ENCODE data around the gene SULF2.

SULF2 gene

DNA sequence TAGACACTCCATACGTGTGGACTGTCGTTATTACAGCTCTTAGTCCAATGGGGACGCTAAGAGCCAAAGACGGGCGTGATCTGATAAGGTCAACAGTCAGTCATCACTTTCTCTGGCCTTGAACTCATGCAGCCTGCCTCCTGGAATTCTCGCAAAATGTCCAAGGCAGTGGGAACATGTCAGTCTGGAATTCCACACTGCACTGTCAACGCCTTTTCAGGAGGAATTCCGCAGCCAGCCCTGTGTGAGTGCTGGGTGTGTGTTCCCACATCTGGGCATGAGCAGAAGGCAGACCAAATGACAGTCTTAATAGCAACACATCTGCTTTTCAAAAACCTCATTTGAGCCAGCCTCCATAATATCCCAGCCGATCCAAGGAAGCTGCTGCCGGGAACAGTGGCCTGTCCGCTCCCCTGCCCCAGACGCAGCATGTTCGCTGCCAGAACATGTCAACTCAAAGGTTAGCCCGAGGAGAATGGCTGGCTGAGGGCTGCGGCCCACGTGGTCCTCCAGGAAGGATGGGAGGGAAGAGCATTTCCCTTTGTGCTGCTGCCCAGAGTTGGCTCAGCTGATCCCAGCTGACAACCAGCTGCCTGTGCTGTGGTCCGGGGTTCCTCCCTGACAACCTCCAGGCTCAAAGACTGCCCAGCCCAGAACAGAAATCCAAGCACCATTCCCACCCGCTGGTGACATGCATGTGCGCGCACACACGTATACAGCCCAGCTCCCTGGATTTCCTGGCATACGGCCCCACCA is 103.1 kb downstream of the SULF2 start:
- no peak for DNase-seq

DNA sequence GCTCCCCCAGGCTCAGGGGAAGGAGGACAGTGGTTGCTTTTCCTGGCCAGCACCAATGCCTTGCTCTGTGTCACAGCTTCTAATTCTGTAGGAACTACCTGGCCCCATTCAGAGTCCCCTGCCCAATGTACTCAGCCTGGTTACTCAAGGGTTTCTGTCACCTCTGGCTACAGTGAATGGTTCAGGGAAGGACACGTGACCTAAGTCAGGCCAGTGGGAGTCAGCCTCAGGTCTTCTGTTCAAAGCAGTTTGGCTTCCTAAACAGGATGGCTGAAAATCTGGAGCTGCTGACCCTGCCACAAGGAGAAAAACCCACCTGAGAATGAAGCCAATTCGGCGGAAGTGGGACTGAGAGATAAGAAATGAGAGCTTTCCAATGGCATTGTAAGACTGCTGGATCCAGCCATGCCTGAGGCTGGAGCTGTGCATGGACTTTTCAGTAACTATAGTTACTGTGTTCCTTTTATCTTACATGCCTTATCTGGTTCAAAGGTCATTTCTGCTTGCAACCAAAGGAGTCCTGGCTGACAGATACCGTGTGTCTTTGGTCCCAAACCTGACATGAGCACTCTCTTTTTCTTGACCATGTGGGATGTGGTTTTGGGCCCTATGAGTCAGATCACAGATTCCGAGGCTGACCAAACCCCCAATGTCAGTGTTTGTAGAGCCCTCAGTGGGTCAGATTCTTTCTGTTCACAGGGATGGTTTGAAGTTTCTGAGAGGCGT is 104.3 kb downstream of the SULF2 start:
- no peak for DNase-seq

DNA sequence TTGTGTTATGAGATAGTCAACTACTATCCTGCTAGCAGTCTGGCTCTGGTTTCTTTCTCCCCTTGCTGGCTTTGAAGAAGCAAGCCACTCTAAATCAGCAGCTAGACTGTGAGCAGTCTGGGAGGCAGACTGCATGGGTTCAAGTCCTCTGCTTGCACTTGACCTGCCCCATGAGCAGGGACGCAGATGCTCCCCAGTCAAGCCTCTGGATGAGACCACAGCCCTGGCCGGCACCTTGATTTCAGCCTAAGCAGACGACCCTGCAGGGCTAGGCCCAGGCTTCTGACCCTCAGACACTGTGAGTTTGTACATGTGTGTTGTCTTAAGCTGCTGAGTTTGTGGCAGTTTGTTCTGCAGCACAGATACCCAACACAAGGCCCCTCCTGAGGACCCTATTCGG is 105.8 kb downstream of the SULF2 start:
- DNase-seq = no peak

DNA sequence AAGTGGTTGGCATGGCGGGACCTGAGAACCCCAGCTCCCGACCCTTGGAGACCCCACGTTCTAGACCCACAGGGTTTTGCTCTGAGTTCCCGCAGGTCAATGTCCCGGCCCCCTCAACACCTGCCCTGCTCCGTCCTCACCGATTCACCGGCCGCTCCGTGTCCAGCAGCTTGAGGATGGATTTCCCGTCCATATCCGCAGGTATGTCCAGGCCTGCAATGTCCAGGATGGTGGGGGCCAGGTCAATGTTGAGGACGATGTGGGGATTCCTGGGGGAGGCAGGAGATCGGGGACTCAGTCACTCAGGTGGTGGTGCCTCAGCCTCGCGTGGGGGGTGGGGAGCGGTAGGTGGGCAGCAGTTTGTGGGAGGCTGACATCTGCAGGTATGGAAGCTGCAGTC is 106.7 kb downstream of the SULF2 start:
- DNase-seq = no peak

DNA sequence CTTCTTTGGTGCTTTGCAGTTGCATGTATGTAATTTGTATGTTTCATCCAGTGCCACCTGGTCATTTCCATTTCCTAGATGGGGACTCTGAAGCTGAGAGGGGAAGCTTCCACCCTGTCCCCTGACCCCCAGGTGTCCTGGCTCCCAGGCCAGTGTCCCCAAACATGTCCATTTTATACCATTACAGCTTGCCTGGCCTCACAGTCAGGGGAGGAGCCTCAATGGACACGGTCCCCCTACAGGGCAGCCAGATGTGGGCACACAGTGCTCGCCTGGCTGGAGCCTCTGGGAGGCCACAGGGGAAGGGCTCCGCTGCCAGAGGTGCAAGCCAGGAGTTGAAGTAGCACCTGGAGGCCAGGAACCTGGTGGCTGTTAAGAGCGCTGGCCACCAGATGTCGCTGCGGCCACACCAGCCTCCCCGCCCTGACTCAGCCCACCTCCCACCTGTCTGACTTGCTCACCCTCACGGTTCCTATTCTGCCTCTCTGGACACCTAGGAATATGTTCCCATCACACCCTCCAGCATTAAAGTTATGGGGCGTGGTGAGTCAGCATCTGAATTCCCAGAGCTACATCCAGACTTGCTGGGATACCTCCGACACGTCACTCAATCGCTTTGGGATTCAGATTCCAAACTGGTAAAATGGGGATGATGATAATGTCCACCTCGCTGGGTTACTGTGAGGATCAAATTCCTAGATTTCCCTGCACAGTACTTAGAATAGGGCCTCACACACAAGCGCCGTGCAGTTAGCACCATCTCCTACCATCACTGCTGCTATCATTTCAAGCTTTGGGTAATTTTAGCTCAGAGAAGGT is 107.4 kb downstream of the SULF2 start:
- DNase-seq = peak; percentile 55

DNA sequence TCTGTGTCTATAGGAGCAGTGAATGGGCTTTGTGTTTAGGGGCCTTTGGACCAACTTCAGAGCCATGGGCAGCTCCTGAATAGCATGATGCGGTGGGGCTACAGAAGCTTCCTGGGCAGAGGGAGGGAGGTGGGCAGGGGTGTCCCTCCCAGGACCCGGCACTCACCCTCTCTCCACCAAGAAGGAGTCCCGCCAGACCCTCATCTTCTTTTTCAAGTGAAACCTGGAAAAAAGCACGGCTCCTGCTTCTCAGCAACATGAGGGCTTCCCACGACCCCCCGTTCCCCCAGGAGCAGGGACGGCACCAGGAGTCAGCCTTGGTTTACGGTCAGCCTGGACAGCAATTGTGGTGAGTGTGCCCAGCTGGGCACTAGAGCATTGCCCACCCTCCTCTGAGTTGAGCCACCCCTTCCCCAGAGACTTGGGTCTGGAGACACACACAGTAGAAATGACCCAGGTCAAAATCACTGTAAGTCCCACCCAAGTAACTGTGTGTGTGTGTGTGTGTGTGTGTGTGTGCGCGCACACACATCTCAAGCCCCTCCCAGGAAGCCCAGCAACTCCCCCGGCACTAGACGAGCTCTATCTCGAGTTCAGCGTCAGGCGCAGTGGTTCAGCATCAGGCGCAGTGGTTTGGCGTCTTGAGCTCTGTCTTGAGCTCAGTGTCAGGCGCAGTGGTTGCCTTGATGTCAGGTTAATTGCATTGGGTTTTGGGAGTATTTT is 108.2 kb downstream of the SULF2 start:
- DNase-seq = no peak

DNA sequence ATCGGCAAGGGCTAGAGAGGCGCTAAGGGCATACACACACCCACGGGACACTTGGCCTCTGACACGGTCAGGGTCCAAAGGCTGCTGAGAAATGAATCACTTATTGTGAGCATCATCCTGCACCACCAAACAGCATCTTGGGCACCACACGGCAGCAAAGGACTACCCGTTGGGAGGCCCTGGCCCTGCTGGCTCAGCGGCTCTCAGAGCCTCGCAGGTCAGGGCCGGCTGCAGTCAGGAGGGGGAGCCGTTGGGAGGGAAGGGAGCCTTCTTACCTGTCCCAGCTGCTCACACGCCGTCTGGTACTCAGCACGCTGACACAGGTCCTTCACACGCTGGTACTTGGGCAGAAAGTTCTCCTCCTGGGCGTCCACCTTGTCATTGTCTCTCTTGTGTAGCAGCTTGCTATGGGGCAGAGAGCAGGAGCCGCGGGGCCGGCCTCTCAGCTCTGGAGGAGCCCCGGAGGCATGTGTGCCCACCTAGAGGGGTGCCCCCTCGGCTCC is 109.0 kb downstream of the SULF2 start:
- no peak for DNase-seq

DNA sequence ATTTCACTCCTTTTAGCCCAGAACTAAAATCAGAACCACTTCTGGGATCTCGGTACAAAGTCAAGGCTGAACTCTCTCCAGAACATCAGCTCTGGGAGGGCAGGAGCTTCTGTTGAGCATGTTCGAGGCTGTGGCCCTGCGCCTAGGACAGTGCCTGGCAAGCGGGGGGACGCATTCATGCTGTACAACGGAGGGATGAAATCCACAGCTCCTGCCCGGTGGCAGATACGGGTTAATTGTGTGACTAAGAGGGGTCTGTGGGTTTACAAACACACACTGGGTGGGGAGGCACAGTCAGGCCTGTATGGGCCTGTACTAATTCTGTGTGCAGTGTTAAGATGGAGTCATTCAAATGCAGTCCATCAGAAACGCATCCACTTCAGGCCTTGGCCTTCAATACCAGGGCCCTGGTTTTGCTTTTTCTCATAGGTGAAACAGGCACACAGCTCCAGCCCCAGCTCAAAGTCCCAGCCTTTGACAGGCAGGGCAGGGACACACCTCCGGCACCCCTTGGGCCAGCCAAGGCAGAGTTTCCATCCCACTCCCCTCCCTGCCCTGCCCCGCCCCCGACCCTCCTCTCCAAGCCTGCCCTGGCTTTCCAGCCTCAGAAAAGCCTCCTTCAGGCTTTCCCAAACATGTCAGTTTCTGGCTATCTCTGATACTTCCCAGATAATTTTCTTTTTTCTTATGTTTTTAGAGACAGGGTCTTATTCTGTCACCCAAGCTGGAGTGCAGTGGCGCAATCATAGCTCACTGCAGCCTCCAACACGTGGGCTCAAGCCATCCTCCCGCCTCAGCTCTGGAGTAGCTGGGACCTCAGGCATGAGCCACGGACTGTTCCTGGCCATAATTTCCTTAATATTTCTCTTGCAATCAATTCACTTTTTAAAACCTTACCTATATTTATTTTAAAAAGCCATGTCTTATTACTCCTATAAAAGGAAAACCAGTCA is 109.8 kb downstream of the SULF2 start:
- no peak for DNase-seq

DNA sequence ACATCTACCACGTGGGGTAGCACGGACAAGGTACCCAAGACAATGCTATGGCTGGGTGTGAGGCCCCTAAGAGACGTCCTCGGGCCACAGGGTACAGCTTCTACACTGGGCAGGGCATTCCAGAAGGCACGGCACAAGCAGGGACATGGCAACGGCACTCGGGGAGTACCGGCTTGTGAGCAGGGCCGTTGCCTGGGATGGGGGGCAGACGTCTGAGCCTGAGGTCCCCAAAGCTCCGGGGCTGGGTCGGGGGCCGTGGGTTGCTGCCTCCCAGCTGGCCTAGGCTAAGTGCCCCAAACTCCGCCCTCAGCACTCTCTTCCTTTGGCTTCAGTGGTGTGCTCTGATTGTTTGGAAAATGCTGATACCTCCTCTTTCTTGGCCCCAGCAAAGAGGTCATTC is 110.6 kb downstream of the SULF2 start:
- DNase-seq = no peak

DNA sequence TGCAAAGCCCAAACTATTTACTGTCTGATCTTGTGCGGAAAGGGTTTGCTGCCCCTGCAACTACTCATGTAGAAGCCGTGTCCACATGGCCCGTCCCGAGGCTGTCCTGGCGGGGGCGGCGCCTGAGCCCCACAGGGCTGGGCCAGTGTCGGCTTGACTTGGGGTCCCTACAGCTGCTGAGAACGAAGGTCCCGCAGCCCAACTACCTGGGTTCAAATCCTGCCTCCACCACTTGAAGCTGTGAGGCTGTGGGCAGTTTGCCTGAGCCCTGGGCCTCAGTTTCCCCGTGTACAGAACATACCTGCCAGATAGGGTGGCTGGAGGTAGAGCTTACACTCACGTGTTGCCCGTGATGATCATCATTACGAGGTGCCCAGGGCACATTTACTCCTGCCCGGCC is 111.1 kb downstream of the SULF2 start:
- DNase-seq = no peak

DNA sequence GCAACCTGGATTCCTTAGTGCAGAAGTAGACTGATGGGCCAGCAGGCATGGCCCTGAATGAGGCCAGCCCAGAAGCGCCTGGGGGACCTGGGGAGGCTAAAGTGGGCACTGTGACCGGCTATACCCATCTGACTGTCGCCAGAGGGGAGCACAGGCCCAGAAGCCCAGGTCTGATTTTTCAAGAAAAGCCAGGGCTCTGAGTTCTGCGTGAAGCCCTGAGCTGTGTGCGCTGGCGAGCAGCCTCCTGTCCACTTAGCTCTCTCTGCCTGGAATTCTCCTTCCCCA is 111.7 kb downstream of the SULF2 start:
- no peak for DNase-seq

DNA sequence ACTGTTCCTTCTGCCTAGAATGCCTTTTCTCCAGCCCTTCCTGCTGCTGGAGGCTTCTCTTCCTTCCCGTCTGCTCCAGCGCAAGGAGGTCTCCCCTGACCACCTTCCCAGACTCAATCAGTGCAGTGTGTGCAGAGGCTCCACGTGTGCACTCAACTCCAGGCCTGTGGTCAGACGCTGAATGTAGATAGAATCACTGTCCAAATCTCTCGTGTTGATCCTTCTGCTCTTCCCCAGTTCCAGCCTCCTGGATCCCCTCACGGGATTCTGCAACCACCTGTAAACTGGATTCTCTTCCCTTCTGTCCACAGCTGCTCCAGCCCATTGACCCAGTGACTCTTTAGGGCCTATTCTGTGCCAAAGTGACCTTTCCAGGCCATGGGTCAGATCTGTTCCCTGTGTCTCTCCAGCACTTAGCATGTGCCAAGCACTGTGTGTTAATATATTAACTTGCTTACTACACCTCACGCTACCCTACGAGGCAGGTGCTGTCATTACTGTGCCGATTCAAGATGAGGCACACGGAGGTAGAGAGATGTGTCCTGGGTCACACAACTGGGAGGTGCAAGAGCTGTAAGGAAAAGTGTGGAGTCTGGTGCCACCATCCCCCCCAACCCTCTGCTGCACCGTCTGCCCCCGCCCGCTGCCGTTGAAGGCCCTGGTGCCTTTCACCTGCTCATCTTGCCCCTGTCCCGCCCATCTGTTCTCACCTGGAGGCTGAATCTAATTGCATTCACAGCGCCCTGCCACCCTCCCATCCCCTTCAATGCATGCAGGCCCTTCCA is 112.2 kb downstream of the SULF2 start:
- DNase-seq = no peak

DNA sequence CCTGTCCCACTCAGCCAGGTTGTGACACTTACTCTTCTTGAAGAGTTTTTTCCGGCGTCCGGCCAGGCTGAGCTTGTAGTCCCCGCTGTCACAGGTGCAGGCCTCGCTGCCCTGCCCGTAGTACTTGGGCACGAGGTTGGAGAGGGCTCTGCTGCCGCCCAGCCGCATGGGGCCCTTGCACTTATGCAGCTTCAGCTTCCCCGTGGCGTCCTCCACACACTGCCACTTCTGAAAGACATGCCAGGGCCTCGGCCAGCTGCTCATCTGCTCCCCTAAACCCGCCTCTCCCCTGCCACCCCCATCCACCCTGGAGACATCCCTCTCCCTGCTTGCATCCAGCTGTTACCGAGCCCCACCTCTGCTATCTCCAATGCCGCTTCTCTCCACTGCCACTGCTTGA is 113.1 kb downstream of the SULF2 start:
- DNase-seq = no peak

DNA sequence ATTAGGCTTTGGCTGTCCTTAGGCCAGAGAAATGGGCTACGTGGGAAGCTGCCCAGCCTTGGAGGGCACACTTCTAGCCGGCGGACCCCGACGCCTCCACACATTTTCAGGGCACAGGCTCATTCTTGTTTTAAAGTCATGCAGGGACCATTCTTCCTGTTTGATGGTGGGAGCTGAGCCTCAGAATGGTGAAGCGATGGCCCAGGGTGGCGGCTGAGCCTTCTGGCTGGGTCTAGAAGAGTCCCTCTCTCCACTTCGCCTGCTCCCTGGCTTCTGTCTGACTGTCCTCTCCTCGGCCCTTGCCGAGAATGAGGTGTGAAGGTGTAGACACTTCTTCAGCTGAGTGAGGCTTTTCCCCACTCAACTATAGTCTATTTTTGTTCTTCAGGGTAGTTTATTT is 114.4 kb downstream of the SULF2 start:
- DNase-seq = no peak

DNA sequence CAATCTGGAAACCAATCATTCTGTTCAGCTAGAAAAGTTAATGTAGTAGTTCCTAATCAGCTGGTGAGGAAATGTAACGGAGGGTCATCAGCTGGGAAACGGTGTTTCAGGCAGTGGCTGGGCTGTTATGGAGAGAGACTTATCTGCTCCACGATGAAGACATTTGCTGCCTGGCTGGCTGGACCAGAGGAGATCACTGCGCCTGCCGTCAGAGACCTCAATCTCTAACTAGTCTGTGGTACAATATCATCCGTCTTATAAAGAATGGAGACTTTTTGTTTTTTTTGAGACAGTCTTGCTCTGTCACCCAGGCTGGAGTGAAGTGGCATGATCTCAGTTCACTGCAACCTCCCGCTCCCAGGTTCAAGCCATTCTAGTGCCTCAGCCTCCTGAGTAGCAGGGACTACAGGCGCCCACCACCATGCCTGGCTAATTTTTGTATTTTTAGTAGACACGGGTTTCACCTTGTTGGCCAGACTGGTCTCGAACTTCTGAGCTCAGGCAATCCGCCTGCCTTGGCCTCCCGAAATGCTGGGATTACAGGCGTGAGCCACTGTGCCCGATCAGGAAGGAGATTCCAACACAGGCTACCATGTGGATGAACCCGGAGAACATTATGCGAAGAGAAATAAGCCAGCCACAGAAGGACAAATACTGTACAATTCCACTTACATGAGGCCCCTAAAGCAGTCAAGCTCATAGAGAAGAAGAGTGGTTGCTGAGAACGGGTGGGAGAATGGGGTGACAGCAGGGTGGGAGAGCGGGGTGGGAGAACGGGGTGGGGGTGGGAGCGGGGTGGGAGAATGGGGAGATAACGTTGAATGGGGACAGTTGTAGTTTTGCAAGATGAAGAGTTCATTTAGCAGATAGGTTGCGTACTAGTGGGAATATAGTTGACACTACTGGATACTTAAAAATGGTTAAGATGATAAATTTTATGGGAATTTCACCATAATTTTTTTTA is 115.1 kb downstream of the SULF2 start:
- DNase-seq = no peak

DNA sequence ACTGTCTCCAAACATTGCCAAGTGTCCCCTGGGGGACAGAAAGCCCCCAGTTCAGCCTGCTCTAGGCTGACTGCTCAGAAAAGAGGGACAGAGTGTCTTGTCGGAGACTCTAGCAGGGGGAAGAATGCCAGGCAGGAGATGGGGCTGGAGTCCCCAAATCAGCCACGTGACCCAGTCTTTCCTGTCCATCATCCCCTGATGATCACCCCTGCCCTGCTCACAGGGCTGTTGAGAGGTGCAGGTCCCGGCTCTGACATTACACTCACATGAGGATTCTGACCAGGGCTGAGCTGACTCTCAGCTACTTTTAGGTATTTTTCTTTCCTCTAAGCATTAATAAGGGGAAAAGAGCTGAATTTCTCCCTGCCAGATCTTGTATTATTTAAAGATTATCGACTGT is 115.8 kb downstream of the SULF2 start:
- no peak for DNase-seq

DNA sequence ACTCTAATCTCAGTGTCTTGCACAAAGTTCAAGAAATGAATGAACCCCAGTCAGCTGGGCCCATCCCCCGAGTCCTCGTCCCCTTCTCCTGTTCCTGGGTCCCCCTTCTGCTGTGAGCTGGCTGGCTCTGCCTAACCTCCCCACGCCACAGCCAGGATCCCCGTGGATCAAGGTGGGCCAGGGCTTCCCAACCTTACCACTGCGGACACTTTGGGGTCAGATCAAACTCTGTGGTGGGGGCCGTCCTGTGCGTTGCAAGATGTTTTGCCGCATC is 116.2 kb downstream of the SULF2 start:
- DNase-seq = no peak

DNA sequence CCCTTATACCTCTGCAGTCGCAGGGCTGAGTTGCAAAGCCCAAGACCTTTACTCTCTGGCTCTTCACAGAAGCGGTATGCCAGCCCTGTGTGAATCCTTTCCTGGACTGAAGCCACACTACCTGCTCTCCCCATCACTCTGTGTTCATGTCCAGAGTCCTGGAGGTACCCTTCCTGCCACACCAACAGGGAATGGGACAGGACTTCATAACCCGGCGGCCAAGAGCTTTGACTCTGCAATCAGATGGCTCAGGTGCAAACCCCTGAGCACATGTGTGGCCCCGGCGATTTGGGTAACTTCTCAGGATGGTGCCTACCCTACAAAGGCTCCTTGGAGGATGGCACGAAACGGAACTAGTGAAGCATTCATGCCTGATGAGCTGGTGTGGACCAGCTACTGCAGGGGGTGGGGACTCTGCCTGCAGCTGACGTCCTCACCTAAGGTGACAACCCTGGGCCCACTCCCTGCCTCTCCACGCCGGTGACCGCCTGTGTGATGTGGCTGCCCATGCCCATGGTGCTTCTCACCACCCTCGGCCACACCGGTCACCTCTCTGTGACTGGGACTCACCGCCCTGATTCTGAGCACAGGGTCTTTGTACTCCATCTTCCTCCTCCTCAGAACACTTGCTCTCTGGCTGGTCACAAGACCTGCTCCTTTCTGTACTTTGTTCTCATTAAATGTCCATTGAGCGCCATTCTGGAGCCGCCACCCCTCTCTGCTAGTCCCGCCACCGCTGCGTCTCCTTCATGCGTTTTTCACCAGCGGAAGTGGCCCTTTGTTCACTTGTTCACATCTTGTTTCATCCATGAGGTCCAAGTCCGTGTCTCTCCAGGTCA is 116.7 kb downstream of the SULF2 start:
- no peak for DNase-seq

All from NCI-H2029 treated with DMSO at 0.1 percent for 48 hours (cell line).